AG09309 (cell line): ENCODE data around the gene SLC66A1.
"Not testable (repeated sequence)": the region's sequence is repeated elsewhere in the genome, so short reads cannot be mapped to it uniquely, and the experiment has no call there.

Experiments
- DNase-seq: peaks from one replicate; pipeline ENCODE4 v3.0.0-alpha.2; 2010; ENCODE audit warnings: low read depth
- H3K4me3 ChIP-seq: 2 replicates; pipeline ENCODE4 v1.5.1; 2011; ENCODE audit warnings: mild to moderate bottlenecking, low read depth, low read length, moderate library complexity; ENCODE audit not compliant: control insufficient read depth
- TF ChIP-seq, protein P1 (sequence below): IDR thresholded peaks from 2 replicates; pipeline ENCODE4 v1.5.1; 2011; ENCODE audit warnings: mild to moderate bottlenecking, low read depth, low read length, inconsistent platforms; ENCODE audit not compliant: insufficient read depth, control insufficient read depth; ENCODE audit errors: missing control alignments

SLC66A1 gene

DNA sequence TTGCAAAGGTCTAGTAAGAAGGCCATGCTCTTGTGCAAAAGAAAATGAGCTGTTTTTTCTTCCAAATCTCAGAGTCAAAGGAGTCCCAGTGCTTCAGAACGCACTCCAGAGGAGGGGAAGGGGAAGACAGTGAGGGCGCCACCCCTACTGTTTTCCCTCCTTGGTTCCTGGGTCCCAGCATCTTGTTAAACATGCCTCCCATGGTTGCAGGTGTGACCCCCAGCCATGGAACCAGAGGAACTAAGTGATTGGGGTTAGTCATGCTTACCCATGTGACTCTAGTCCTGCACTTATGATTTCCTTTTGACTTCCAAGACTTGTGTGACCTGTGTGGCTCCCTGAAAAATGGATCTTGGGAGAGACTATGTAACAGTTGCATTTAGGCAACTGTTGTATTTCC is 17.5 kb upstream of the SLC66A1 start:
- TF ChIP-seq, protein P1, sequence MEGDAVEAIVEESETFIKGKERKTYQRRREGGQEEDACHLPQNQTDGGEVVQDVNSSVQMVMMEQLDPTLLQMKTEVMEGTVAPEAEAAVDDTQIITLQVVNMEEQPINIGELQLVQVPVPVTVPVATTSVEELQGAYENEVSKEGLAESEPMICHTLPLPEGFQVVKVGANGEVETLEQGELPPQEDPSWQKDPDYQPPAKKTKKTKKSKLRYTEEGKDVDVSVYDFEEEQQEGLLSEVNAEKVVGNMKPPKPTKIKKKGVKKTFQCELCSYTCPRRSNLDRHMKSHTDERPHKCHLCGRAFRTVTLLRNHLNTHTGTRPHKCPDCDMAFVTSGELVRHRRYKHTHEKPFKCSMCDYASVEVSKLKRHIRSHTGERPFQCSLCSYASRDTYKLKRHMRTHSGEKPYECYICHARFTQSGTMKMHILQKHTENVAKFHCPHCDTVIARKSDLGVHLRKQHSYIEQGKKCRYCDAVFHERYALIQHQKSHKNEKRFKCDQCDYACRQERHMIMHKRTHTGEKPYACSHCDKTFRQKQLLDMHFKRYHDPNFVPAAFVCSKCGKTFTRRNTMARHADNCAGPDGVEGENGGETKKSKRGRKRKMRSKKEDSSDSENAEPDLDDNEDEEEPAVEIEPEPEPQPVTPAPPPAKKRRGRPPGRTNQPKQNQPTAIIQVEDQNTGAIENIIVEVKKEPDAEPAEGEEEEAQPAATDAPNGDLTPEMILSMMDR, result no peak
- no peak overlapping the region for H3K4me3 ChIP-seq

DNA sequence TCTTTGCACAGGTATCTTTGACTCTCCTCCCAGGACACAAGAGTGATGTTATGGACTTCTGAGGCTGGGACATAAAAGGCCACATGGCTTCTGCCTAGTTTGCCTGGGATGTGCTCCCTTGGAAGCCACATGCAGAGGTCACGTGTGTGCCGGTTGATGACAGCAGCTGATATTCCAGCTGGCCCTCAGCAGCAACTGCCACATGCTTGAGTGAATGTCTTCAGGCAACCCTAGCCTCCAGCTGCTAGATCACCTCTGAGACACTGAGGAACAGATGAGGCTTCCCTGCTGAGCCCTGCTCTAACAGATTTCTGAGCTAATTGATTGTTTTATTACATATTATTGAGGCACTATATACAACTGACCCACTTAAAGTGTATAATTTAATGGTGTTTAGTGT is 11.9 kb upstream of the SLC66A1 start:
- H3K4me3 ChIP-seq, result no peak overlapping the region
- no peak for DNase-seq
- TF ChIP-seq, protein P1, result no peak

More for the DNA sequence above, 17.5 kb upstream of the SLC66A1 start:
- no peak for DNase-seq

DNA sequence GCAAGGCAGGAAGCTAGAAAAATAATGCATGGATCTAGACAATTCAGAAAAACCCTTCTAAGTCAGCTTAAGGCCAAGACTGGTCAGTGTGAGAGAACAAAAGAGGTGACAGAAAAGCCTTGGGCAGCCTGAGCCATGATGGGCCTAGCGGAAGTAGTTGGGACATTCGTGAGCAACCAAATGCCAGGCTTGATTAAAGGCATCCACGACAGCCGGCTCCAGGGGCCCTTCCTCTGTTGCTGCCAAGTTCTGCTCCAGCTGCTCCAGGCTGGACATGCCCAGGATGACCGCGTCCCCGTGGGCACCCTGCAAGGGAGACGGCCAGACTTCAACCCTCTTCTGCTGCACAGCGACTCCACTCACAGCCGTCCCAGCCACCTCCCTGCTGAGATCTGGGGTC is 8.0 kb upstream of the SLC66A1 start:
- H3K4me3 ChIP-seq, DNase-seq: not testable (repeated sequence)

DNA sequence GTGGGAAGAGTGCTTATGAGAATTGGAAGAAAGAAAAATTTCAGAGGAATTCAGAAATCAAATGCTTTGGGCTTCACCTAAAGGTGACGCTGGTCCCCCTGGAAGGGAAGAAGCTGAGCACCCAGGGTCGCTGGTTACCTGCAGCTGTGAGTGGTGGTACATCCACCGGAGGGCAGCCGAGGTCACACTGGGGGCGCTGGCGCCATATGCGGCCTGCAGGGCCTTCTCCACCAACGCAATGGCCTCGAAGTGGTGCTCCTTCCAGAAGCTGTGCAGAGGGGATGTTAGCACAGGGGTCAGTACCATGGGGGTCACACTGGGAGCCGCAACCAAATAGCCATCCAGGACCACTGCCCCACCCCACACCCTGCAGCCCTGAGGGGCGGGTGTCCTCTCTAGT is 6.2 kb upstream of the SLC66A1 start:
- no peak overlapping the region for H3K4me3 ChIP-seq
- DNase-seq, result no peak
- TF ChIP-seq, protein P1, result no peak

DNA sequence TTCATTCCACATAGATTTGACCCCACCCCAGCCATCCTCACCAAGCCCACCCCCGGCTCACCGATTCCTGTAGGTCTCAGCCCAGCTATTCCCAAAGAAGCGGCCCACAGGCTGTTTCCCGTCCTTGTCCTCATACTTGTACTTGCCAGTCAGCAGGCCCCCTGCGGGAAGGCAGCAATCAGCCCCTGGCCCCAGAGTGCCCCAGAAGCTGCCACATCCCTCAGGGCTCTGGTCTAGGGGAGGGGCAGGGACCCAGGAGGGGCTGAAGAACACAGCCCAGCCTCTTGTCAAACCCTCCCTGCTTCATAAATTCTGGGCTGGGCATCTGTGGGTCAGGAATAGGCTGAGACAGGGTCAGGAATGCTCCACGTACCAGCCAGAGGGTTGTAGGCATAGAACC is 5.2 kb upstream of the SLC66A1 start:
- DNase-seq, result no peak
- H3K4me3 ChIP-seq, result no peak overlapping the region
- TF ChIP-seq, protein P1, result no peak

DNA sequence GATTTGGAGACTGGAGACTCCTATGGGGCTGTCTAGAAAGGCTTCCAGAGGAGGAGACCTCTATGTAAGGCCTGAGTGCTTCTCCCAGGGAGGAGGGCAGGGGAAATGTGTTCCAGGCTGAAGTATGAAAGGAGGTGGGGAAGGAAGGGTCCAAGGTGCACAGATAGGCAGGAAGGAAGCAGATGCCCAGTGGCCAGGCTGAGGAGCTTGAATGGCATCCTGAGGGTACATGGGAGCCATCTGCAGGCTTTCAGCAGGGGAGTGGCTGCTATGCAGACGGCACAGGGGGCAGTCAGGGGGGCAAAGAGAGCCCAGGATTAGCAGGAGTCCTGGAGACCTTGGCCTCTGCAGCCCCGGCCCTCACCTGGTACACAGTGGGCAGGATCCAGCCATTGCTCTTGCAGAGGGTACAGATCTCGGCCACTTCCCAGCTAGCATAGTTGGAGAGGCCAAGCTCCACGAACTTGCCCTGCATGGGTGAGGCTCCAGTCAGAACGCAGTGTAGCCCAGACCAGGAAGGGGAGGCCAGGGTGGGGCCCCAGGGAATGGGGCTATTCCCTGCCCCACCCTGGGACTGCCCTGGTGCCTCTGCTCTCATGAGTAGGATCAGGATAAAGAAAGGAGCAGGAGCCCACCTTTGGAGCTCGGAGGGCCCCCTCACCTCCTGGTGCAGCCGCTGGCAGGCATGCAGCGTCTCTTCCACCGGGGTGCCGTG is 4.2 kb upstream of the SLC66A1 start:
- TF ChIP-seq, protein P1, result no peak
- H3K4me3 ChIP-seq, result no peak overlapping the region
- DNase-seq, result no peak

DNA sequence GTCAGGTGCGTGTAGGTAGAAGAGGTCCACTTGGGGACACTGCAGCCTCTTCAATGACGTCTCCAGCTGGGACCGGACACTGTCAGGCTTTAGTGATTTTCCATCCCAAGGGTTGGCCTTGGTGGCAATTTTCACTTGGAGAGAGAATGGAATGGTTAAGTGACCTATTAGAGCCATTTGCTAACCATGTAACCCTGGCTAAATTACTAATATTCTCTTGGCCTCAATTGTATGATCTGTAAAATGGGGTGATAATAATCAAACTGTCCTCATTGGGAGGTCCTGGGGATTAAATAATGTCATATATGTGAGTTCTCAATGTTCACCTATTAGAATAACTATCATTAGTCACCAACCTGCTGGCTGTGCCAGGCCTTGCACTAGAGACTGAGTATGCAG is 3.6 kb upstream of the SLC66A1 start:
- TF ChIP-seq, protein P1, result no peak
- DNase-seq, result no peak
- H3K4me3 ChIP-seq, result no peak overlapping the region
